H1 (cell line): ENCODE results near the gene MGLL. TPM values are rescaled to one million over a fixed set of nuclear protein-coding genes. Genes with fewer than 3 reads are reported as not detected.

Experiments used
- HDAC2 ChIP-seq, 2 experiments: fragments of 300-600 bp in 1 of 2; sonication (generic) in 1 of 2; IDR thresholded peaks; 2 replicates each; pipeline ENCODE4 v1.6.1; 2011 to 2012; ENCODE audit warnings: low read depth in 2 of 2, low read length in 2 of 2, mild to moderate bottlenecking in 2 of 2, moderate library complexity in 2 of 2, borderline replicate concordance in 1 of 2, inconsistent platforms in 1 of 2
- POLR2AphosphoS5 ChIP-seq: IDR thresholded peaks from 2 replicates; pipeline ENCODE4 v1.6.1; 2011; ENCODE audit warnings: low read depth, low read length
- RFX5 ChIP-seq: IDR thresholded peaks from 2 replicates; pipeline ENCODE4 v1.6.1; 2011; ENCODE audit warnings: low read depth, low read length, improper control_type of control experiment, borderline replicate concordance
- SAP30 ChIP-seq: fragments of 300-600 bp; sonication (generic); IDR thresholded peaks from 2 replicates; pipeline ENCODE4 v1.7.1; 2012; ENCODE audit warnings: low read length, moderate library complexity, mild to moderate bottlenecking, inconsistent platforms; ENCODE audit not compliant: insufficient read depth, insufficient replicate concordance
- TAF1 ChIP-seq: IDR thresholded peaks from 2 replicates; pipeline ENCODE4 v1.6.1; 2011; ENCODE audit warnings: mild to moderate bottlenecking, low read depth, low read length
- TBP ChIP-seq: IDR thresholded peaks from 2 replicates; pipeline ENCODE4 v1.6.1; 2011; ENCODE audit warnings: low read depth, low read length, improper control_type of control experiment
- polyA plus RNA-seq, 7 experiments: library from polyadenylated mRNA; depleted of rRNA in 3 of 7; stranded (reverse) in 5 of 7; unstranded in 2 of 7; fragments of >200 nt in 5 of 7; fragments of 200-250 nt in 2 of 7; gene quantifications; 1 replicate in 5 of 7; 2 replicates in 1 of 7; 4 replicates in 1 of 7; pipeline versions ENCODE4 v1.2.1 to v1.2.3, GENCODE V29; 2011 to 2013; ENCODE audit warnings: missing spikeins in 2 of 7, mixed read lengths in 2 of 7
- total RNA-seq: library from RNA; stranded (reverse); fragmentation: NEBNext Ultra II Directional; extraction: Animal tissue kit (Norgen Biotek cat#: 25700); gene quantifications from 2 replicates; pipeline ENCODE4 v1.2.1, GENCODE V29; 2021
- TF ChIP-seq, protein P1 (sequence below): fragments of 300-600 bp; sonication (generic); IDR thresholded peaks from 2 replicates; pipeline ENCODE4 v1.7.1; 2012; ENCODE audit warnings: low read length, moderate library complexity, mild to moderate bottlenecking, inconsistent platforms; ENCODE audit not compliant: insufficient replicate concordance
- TF ChIP-seq, protein P2 (sequence below): IDR thresholded peaks from 2 replicates; pipeline ENCODE4 v1.6.1; 2011; ENCODE audit warnings: low read length, improper control_type of control experiment

Gene MGLL
- total and polyA plus RNA-seq, 2 of the 8 experiments (the other 6 are each of a cell fraction or from before 2014, with no cell fraction given), result 0.05 to 0.34 TPM

DNA sequence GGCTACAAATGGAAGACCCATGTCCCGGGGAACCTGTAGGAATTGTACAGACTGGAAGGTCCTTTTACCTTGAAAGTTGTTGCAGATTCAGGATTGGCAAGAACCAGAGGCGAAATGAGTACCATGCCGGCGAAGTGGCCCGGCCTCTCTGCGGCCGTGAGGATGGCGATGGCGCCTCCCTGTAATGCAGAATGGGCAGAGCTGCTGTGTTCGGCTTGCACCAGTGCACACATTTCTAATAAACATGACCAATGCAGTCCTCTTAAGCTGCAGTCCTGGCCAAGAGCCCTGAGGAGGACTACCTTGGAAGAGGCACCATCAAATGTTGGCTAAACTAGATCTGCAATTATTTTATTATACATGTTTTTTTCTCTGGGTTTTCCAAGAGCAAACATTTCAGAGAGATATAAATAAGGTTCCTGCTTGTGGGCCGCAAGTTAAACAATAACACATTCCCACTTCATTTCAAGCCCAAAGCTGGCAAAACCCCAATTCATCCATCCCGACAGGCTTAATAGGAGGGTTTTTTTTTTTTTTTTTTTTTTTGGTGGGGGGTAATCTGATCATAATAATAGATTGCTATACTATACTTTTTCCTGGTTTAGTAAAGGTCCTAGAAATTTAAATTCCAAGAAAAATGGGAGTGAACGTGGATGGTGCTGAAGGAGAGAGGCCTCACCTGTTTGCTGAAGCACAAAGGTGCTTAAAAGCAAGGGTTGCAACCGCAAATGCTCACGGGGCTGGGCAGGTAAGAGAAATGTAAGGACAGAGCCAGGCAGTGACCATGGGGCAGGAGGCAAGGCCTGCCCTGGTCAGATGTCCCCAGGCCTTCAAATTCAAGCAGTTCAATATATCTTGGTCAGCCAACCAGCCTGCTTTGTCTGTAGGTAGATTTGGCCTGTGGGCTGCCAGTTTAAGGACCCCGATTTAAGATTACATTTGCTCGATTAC lies 101.1 kb downstream of the MGLL start (continued):
- TF ChIP-seq, protein P1, sequence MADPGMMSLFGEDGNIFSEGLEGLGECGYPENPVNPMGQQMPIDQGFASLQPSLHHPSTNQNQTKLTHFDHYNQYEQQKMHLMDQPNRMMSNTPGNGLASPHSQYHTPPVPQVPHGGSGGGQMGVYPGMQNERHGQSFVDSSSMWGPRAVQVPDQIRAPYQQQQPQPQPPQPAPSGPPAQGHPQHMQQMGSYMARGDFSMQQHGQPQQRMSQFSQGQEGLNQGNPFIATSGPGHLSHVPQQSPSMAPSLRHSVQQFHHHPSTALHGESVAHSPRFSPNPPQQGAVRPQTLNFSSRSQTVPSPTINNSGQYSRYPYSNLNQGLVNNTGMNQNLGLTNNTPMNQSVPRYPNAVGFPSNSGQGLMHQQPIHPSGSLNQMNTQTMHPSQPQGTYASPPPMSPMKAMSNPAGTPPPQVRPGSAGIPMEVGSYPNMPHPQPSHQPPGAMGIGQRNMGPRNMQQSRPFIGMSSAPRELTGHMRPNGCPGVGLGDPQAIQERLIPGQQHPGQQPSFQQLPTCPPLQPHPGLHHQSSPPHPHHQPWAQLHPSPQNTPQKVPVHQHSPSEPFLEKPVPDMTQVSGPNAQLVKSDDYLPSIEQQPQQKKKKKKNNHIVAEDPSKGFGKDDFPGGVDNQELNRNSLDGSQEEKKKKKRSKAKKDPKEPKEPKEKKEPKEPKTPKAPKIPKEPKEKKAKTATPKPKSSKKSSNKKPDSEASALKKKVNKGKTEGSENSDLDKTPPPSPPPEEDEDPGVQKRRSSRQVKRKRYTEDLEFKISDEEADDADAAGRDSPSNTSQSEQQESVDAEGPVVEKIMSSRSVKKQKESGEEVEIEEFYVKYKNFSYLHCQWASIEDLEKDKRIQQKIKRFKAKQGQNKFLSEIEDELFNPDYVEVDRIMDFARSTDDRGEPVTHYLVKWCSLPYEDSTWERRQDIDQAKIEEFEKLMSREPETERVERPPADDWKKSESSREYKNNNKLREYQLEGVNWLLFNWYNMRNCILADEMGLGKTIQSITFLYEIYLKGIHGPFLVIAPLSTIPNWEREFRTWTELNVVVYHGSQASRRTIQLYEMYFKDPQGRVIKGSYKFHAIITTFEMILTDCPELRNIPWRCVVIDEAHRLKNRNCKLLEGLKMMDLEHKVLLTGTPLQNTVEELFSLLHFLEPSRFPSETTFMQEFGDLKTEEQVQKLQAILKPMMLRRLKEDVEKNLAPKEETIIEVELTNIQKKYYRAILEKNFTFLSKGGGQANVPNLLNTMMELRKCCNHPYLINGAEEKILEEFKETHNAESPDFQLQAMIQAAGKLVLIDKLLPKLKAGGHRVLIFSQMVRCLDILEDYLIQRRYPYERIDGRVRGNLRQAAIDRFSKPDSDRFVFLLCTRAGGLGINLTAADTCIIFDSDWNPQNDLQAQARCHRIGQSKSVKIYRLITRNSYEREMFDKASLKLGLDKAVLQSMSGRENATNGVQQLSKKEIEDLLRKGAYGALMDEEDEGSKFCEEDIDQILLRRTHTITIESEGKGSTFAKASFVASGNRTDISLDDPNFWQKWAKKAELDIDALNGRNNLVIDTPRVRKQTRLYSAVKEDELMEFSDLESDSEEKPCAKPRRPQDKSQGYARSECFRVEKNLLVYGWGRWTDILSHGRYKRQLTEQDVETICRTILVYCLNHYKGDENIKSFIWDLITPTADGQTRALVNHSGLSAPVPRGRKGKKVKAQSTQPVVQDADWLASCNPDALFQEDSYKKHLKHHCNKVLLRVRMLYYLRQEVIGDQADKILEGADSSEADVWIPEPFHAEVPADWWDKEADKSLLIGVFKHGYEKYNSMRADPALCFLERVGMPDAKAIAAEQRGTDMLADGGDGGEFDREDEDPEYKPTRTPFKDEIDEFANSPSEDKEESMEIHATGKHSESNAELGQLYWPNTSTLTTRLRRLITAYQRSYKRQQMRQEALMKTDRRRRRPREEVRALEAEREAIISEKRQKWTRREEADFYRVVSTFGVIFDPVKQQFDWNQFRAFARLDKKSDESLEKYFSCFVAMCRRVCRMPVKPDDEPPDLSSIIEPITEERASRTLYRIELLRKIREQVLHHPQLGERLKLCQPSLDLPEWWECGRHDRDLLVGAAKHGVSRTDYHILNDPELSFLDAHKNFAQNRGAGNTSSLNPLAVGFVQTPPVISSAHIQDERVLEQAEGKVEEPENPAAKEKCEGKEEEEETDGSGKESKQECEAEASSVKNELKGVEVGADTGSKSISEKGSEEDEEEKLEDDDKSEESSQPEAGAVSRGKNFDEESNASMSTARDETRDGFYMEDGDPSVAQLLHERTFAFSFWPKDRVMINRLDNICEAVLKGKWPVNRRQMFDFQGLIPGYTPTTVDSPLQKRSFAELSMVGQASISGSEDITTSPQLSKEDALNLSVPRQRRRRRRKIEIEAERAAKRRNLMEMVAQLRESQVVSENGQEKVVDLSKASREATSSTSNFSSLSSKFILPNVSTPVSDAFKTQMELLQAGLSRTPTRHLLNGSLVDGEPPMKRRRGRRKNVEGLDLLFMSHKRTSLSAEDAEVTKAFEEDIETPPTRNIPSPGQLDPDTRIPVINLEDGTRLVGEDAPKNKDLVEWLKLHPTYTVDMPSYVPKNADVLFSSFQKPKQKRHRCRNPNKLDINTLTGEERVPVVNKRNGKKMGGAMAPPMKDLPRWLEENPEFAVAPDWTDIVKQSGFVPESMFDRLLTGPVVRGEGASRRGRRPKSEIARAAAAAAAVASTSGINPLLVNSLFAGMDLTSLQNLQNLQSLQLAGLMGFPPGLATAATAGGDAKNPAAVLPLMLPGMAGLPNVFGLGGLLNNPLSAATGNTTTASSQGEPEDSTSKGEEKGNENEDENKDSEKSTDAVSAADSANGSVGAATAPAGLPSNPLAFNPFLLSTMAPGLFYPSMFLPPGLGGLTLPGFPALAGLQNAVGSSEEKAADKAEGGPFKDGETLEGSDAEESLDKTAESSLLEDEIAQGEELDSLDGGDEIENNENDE, result no peak
- TF ChIP-seq TAF1 (no peak), TBP (no peak), HDAC2 (IDR thresholded peaks at IDR 0.05; ENCODE audit: borderline replicate concordance in 1 of 2, low read depth in 2 of 2, low read length in 2 of 2) (no peak), RFX5 (no peak), SAP30 (no peak), POLR2AphosphoS5 (no peak)
- TF ChIP-seq, protein P2, sequence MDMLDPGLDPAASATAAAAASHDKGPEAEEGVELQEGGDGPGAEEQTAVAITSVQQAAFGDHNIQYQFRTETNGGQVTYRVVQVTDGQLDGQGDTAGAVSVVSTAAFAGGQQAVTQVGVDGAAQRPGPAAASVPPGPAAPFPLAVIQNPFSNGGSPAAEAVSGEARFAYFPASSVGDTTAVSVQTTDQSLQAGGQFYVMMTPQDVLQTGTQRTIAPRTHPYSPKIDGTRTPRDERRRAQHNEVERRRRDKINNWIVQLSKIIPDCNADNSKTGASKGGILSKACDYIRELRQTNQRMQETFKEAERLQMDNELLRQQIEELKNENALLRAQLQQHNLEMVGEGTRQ, result no peak
